Suprapubic skin (tissue), 4 donors: ENCODE results near the gene AIG1. TPM values are rescaled to one million over a fixed set of nuclear protein-coding genes. Genes with fewer than 3 reads are reported as not detected.
A peak's percentile ranks its signal among the peaks of the same experiment; 100 is the strongest.

Experiments used
- DNase-seq, 2 donors: peaks; one replicate each; pipeline ENCODE4 v3.0.0-alpha.2; 2019; ENCODE audit warnings: low spot score in 2 of 2
- H3K27ac ChIP-seq: fragments of 200-600 bp; sonication (generic); one replicate; pipeline ENCODE4 v1.5.1; 2019
- H3K27me3 ChIP-seq: fragments of 200-600 bp; sonication (generic); one replicate; pipeline ENCODE4 v1.5.1; 2019
- H3K36me3 ChIP-seq: fragments of 200-600 bp; sonication (generic); one replicate; pipeline ENCODE4 v1.5.1; 2019
- H3K4me1 ChIP-seq: fragments of 200-600 bp; sonication (generic); one replicate; pipeline ENCODE4 v1.5.1; 2019
- H3K4me3 ChIP-seq: fragments of 200-600 bp; sonication (generic); one replicate; pipeline ENCODE4 v1.5.1; 2019; ENCODE audit warnings: mild to moderate bottlenecking
- H3K9me3 ChIP-seq: fragments of 200-600 bp; sonication (generic); one replicate; pipeline ENCODE4 v1.5.1; 2019
- EP300 ChIP-seq: sonication (generic); formaldehyde crosslinking; IDR thresholded peaks from one replicate; pipeline ENCODE4 v1.6.1; 2017; ENCODE audit warnings: antibody characterized with exemption
- POLR2A ChIP-seq, 2 donors: fragments of 450-650 bp; IDR thresholded peaks; one replicate each; pipeline ENCODE4 v1.6.1; 2017; ENCODE audit warnings: antibody characterized with exemption in 2 of 2, mild to moderate bottlenecking in 2 of 2, moderate library complexity in 2 of 2
- POLR2AphosphoS5 ChIP-seq, 3 donors: sonication (generic); formaldehyde crosslinking; IDR thresholded peaks; one replicate each; pipeline ENCODE4 v1.6.1; 2017; ENCODE audit warnings: antibody characterized with exemption in 3 of 3
- WGBS: methylation state at CpG from one replicate; pipeline ENCODE4 v1.1.5; 2018; 5-methylcytosine and 5-hydroxymethylcytosine counted together
- total RNA-seq, 4 donors: library from RNA; depleted of rRNA; stranded (reverse); fragments of >200 nt; gene quantifications; one replicate each; pipeline ENCODE4 v1.1.0, GENCODE V29; 2016
- TF ChIP-seq, protein P1 (sequence below), 2 donors: fragments of 200-600 bp in 1 of 2; fragments of 450-650 bp in 1 of 2; sonication (generic) in 1 of 2; IDR thresholded peaks; one replicate each; pipeline ENCODE4 v1.5.1; 2016 to 2019; ENCODE audit warnings: antibody characterized with exemption in 2 of 2, mild to moderate bottlenecking in 1 of 2, moderate library complexity in 1 of 2

AIG1 gene
- total RNA-seq, 4 donors from 2014 or later, result 14.5 to 22.1 (median 19.7) TPM

DNA sequence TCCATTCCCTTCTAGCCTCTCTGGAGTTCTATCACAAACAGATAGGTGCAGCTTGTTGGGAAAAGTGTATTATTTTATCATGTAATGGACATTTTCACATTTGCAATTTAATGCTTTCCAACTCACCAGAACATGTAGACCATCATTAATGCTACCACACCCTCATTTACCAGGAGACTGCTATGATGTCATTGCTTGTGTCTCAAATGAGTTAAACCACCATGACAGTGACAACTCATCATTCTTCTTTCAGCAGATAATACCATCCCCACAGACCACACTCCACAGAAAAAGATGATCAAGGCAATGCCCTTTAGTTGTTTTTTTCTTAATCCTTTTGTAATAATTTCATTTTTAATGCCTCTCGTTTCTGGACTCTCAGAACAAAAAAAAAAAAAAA is 168.7 kb downstream of the AIG1 start:
- H3K9me3 ChIP-seq, result no peaks in the 10 kb centered on the region
- no peaks in the 10 kb centered on the region for H3K27me3 ChIP-seq
- no peak for DNase-seq
- no peak overlapping the region for H3K4me3 ChIP-seq
- peaks cover 10% of the 10 kb centered on the region for H3K4me1 ChIP-seq
- WGBS, result 88% methylated on average over 1 of the region's 1 CpG
- H3K36me3 ChIP-seq, result no peaks in the 10 kb centered on the region
- H3K27ac ChIP-seq, result no peak overlapping the region
- no peak for TF ChIP-seq POLR2AphosphoS5 (IDR thresholded peaks at IDR 0.05)
- TF ChIP-seq, protein P1, sequence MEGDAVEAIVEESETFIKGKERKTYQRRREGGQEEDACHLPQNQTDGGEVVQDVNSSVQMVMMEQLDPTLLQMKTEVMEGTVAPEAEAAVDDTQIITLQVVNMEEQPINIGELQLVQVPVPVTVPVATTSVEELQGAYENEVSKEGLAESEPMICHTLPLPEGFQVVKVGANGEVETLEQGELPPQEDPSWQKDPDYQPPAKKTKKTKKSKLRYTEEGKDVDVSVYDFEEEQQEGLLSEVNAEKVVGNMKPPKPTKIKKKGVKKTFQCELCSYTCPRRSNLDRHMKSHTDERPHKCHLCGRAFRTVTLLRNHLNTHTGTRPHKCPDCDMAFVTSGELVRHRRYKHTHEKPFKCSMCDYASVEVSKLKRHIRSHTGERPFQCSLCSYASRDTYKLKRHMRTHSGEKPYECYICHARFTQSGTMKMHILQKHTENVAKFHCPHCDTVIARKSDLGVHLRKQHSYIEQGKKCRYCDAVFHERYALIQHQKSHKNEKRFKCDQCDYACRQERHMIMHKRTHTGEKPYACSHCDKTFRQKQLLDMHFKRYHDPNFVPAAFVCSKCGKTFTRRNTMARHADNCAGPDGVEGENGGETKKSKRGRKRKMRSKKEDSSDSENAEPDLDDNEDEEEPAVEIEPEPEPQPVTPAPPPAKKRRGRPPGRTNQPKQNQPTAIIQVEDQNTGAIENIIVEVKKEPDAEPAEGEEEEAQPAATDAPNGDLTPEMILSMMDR (IDR thresholded peaks at IDR 0.05), result no peak
- TF ChIP-seq POLR2A (IDR thresholded peaks at IDR 0.05), result no peak
- TF ChIP-seq EP300, result no peak

DNA sequence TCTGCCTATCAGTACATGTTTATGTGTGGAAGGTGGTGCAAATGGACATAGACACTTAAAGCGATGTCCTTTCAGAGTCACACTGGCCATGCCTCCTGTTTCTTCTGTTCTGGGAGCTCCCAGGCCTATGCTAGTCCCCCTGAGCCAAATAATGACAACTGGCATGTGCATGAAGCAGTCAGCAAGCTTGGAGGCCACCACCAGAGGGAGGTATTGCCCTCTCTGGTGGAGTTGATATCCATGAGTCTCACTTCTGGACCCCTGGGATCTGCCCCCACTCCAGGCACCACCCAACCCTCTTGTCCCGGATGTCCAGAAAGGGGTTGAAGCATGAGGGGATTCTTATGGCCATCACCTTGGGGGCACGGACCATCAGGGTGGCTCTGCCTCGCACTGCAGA is 172.2 kb downstream of the AIG1 start:
- H3K9me3 ChIP-seq, result no peaks in the 10 kb centered on the region
- no peak for DNase-seq
- H3K27ac ChIP-seq, result no peak overlapping the region
- TF ChIP-seq EP300, result no peak
- TF ChIP-seq, protein P1 (IDR thresholded peaks at IDR 0.05), result peak in 1 of 2 donors; percentile 50
- H3K36me3 ChIP-seq, result no peaks in the 10 kb centered on the region
- no peaks in the 10 kb centered on the region for H3K27me3 ChIP-seq
- WGBS, result 92% methylated on average over 4 of the region's 4 CpGs
- peaks cover 6% of the 10 kb centered on the region for H3K4me1 ChIP-seq
- no peak overlapping the region for H3K4me3 ChIP-seq

DNA sequence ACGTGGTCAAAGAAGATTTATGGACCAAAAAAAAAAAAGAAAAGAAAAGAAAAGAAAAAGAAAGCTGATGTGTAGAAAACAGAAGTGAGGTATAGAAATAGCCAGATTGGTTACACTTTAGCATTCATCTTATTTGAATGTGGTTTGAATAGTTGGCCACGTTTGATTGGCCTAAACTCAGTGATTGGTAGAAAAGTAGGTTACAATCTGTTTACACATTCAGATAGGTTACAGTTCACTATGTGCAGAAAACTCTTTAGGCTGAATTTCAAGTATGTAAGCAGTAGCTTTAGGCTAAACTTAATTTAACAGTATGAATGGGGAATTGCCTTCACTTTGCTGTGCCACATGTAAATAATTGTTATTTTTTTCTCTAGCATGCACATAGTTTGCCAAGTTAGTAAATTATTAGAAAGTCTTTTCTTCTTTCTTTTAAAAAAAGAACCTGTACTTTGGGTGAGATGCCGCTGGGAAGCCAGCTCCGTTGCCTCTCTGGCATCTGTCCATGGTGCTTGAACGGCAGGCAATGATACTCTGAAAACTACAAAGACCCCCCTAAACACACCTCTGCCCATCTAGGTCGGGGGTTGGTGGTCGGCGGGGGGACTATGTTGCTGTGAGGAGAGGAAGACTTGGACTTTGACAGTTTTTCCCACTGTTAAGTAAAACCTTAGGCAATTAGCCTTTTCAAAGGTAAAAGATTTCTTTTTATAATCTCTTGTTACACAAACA is 173.0 kb downstream of the AIG1 start:
- WGBS, result 44% methylated on average over 8 of the region's 8 CpGs
- no peak for DNase-seq
- H3K9me3 ChIP-seq, result no peaks in the 10 kb centered on the region
- TF ChIP-seq EP300 (no peak), POLR2A (IDR thresholded peaks at IDR 0.05) (no peak), POLR2AphosphoS5 (IDR thresholded peaks at IDR 0.05) (no peak)
- H3K36me3 ChIP-seq, result no peaks in the 10 kb centered on the region
- H3K27ac ChIP-seq, result no peak overlapping the region
- no peaks in the 10 kb centered on the region for H3K27me3 ChIP-seq
- H3K4me1 ChIP-seq, result peaks cover 6% of the 10 kb centered on the region
- no peak overlapping the region for H3K4me3 ChIP-seq

DNA sequence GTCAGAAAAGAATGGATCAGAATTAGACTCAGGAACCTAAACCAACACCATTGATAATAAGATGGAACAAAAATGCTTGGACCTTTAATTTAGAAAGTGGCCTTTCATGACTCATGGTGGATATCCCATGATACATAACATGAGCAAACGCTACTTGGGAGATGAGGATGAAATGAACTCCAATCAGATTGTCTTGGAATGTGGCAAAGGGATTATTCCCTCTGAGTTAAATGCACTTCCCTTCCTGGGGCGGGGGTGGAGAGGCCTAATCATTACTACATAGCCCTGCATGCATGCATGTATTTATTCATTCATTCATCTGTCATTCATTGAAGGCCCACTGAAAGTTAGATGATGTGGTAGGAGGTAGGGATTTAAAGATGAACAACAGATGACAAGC is 174.0 kb downstream of the AIG1 start:
- no peaks in the 10 kb centered on the region for H3K36me3 ChIP-seq
- no peaks in the 10 kb centered on the region for H3K27me3 ChIP-seq
- H3K27ac ChIP-seq, result no peak overlapping the region
- peaks cover 6% of the 10 kb centered on the region for H3K4me1 ChIP-seq
- no peak for DNase-seq
- TF ChIP-seq POLR2A (IDR thresholded peaks at IDR 0.05), result no peak
- TF ChIP-seq, protein P1 (IDR thresholded peaks at IDR 0.05), result no peak
- no peak for TF ChIP-seq EP300
- no peak for TF ChIP-seq POLR2AphosphoS5 (IDR thresholded peaks at IDR 0.05)
- 82% methylated on average over 2 of the region's 2 CpGs for WGBS
- no peak overlapping the region for H3K4me3 ChIP-seq
- no peaks in the 10 kb centered on the region for H3K9me3 ChIP-seq

DNA sequence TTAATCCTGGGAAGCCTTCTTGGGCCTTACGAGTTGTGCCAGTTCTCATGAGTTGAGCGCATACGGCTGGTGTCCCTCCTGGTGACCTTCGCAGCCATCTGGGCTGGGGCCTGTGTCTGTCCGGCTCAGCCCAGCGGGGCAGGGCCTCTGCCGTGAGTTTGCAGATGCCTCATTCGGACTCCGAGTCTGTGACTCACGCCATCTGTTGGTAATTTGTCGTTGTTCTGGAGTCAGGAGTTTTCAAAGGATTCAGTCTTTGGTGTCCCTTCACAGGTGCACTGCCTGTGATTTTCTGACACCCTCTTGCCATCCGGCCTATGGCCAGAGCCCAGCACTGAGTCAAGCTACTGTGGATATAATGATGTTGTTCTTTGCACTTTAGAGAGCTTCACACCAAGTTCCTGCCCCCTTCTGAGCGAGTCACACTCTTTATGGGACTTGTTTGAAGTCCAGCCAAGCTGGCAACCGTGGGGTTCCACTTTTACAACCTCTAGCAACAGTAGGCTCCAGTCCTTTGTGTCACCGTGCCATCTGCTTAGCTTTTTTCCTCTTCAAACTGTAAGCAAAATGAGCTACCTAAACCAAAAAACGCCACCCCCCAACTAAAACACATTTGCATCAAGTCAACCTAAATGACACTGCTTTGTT is 175.6 kb downstream of the AIG1 start:
- no peaks in the 10 kb centered on the region for H3K36me3 ChIP-seq
- no peak overlapping the region for H3K4me3 ChIP-seq
- DNase-seq, result no peak
- H3K27me3 ChIP-seq, result no peaks in the 10 kb centered on the region
- TF ChIP-seq, protein P1 (IDR thresholded peaks at IDR 0.05), result no peak
- no peak for TF ChIP-seq POLR2AphosphoS5 (IDR thresholded peaks at IDR 0.05)
- no peak for TF ChIP-seq EP300
- no peak for TF ChIP-seq POLR2A (IDR thresholded peaks at IDR 0.05)
- H3K9me3 ChIP-seq, result no peaks in the 10 kb centered on the region
- H3K4me1 ChIP-seq, result peaks cover 6% of the 10 kb centered on the region
- H3K27ac ChIP-seq, result no peak overlapping the region
- WGBS, result 73% methylated on average over 16 of the region's 16 CpGs
